Ascending aorta (tissue), 2 donors: Measurements from ENCODE around the gene KNDC1. TPM values are rescaled to one million over a fixed set of nuclear protein-coding genes. Genes with fewer than 3 reads are reported as not detected.

Source experiments
- DNase-seq, 2 donors: peaks; one replicate each; pipeline ENCODE4 v3.0.0-alpha.2; 2019; ENCODE audit warnings: low spot score in 2 of 2
- H3K27ac ChIP-seq, 2 donors: fragments of 200-600 bp; sonication (generic); one replicate each; pipeline ENCODE4 v1.5.1; 2016 to 2017; ENCODE audit warnings: mild to moderate bottlenecking in 1 of 2
- H3K27me3 ChIP-seq: fragments of 200-600 bp; sonication (generic); one replicate; pipeline ENCODE4 v1.5.1; 2017
- H3K36me3 ChIP-seq, 2 donors: fragments of 200-600 bp; sonication (generic); one replicate each; pipeline ENCODE4 v1.5.1; 2016
- H3K4me1 ChIP-seq, 2 donors: fragments of 200-600 bp; sonication (generic); one replicate each; pipeline ENCODE4 v1.5.1; 2016 to 2017; ENCODE audit warnings: mild to moderate bottlenecking in 1 of 2
- H3K4me3 ChIP-seq, 2 donors: fragments of 200-600 bp; sonication (generic); one replicate each; pipeline ENCODE4 v1.5.1; 2016 to 2017; ENCODE audit warnings: mild to moderate bottlenecking in 1 of 2
- H3K9me3 ChIP-seq, 2 donors: fragments of 200-600 bp; sonication (generic); one replicate each; pipeline ENCODE4 v1.5.1; 2016
- intact Hi-C: fragments of 100-400 bp; cut with DNase I; formaldehyde crosslinking; loops from one replicate; pipeline ENCODE4 v1.15.1; 2023
- total RNA-seq: library from RNA; depleted of rRNA; stranded (reverse); fragments of >200 nt; gene quantifications from one replicate; pipeline ENCODE4 v1.1.0, GENCODE V29; 2016
- TF ChIP-seq, protein P1 (sequence below), 3 experiments: fragments of 200-600 bp in 2 of 3; fragments of 450-650 bp in 1 of 3; sonication (generic) in 2 of 3; IDR thresholded peaks; one replicate each; pipeline ENCODE4 v1.5.1; 2016 to 2019; ENCODE audit warnings: antibody characterized with exemption in 3 of 3, mild to moderate bottlenecking in 1 of 3, moderate library complexity in 1 of 3

The KNDC1 gene
- total RNA-seq, 1 donor from 2014 or later: 0.21 TPM

GRCh38 chr10:133206356-133207040 is 46.5 kb downstream of the KNDC1 start:
- no peaks in the 10 kb centered on the region for H3K36me3 ChIP-seq
- H3K4me3 ChIP-seq: no peak overlapping the region
- no peaks in the 10 kb centered on the region for H3K4me1 ChIP-seq
- intact Hi-C loops: no loop called here
- H3K9me3 ChIP-seq: no peaks in the 10 kb centered on the region
- no peaks in the 10 kb centered on the region for H3K27me3 ChIP-seq
- no peak overlapping the region for H3K27ac ChIP-seq
- no peak for DNase-seq
- TF ChIP-seq, protein P1, sequence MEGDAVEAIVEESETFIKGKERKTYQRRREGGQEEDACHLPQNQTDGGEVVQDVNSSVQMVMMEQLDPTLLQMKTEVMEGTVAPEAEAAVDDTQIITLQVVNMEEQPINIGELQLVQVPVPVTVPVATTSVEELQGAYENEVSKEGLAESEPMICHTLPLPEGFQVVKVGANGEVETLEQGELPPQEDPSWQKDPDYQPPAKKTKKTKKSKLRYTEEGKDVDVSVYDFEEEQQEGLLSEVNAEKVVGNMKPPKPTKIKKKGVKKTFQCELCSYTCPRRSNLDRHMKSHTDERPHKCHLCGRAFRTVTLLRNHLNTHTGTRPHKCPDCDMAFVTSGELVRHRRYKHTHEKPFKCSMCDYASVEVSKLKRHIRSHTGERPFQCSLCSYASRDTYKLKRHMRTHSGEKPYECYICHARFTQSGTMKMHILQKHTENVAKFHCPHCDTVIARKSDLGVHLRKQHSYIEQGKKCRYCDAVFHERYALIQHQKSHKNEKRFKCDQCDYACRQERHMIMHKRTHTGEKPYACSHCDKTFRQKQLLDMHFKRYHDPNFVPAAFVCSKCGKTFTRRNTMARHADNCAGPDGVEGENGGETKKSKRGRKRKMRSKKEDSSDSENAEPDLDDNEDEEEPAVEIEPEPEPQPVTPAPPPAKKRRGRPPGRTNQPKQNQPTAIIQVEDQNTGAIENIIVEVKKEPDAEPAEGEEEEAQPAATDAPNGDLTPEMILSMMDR (IDR thresholded peaks at IDR 0.05): no peak

GRCh38 chr10:133207041-133207600 is 47.1 kb downstream of the KNDC1 start:
- no peaks in the 10 kb centered on the region for H3K36me3 ChIP-seq
- intact Hi-C loops: no loop called here
- H3K4me1 ChIP-seq: no peaks in the 10 kb centered on the region
- no peak overlapping the region for H3K27ac ChIP-seq
- H3K4me3 ChIP-seq: no peak overlapping the region
- TF ChIP-seq, protein P1 (IDR thresholded peaks at IDR 0.05): no peak
- H3K9me3 ChIP-seq: no peaks in the 10 kb centered on the region
- DNase-seq: no peak
- no peaks in the 10 kb centered on the region for H3K27me3 ChIP-seq

GRCh38 chr10:133207627-133208026 is 47.6 kb downstream of the KNDC1 start:
- no peaks in the 10 kb centered on the region for H3K9me3 ChIP-seq
- TF ChIP-seq, protein P1 (IDR thresholded peaks at IDR 0.05): no peak
- no peak overlapping the region for H3K4me3 ChIP-seq
- H3K4me1 ChIP-seq: no peaks in the 10 kb centered on the region
- no peaks in the 10 kb centered on the region for H3K27me3 ChIP-seq
- H3K27ac ChIP-seq: no peak overlapping the region
- H3K36me3 ChIP-seq: no peaks in the 10 kb centered on the region
- intact Hi-C loops: no loop called here
- DNase-seq: no peak

DNA sequence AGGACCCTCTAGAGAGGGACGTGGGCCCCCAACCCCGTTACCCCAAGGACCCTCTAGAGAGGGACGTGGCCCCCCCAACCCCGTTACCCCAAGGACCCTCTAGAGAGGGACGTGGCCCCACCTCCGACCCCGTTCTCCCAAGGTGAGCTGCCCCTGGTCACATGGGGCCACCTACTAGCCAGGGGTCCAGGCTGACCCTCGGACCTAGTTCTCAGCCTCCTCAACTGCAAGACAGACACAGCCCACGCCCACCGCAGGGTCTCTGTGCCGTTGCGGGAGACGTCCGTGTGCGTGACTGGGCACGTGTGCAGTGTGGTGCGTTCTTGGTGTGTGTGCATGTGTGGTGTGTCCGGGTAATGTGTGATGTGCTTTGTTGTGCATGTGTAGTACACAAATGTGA is 48.4 kb downstream of the KNDC1 start:
- Histone ChIP-seq H3K9me3 (no peaks in the 10 kb centered on the region), H3K4me1 (no peaks in the 10 kb centered on the region), H3K27me3 (no peaks in the 10 kb centered on the region)

DNA sequence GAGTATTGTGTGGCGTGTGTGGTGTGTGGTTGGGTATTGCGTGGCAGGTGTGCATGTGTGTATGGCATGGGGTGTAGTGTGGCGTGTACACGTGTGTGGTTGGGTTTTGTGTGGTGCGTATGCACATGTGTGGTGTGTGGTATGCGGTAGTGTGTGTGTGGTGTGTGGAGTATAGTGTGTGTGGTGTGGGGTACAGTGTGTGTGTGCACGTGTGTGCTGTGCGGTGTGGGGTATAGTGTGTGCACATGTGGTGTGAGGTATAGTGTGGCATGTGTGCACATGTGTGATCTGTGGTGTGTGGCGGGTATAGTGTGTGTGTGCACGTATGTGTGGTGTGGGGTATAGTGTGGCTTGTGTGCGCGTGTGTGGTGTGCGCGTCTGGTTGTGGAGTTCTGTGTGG is 49.1 kb downstream of the KNDC1 start:
- Histone ChIP-seq H3K4me1 (no peaks in the 10 kb centered on the region), H3K27me3 (no peaks in the 10 kb centered on the region)
- intact Hi-C loops: no loop called here

More for the DNA sequence above, 48.4 kb downstream of the KNDC1 start:
- intact Hi-C loops: no loop called here
- TF ChIP-seq, protein P1 (IDR thresholded peaks at IDR 0.05): no peak
- no peak overlapping the region for H3K4me3 ChIP-seq
- no peaks in the 10 kb centered on the region for H3K36me3 ChIP-seq
- no peak overlapping the region for H3K27ac ChIP-seq
- no peak for DNase-seq

More for the DNA sequence above, 49.1 kb downstream of the KNDC1 start:
- TF ChIP-seq, protein P1 (IDR thresholded peaks at IDR 0.05): no peak
- Histone ChIP-seq H3K9me3 (no peaks in the 10 kb centered on the region), H3K36me3 (no peaks in the 10 kb centered on the region), H3K27ac (no peak overlapping the region), H3K4me3 (no peak overlapping the region)
- no peak for DNase-seq
